IPS-11a (cell line): ENCODE results near the gene NEURL1.
"Not testable (repeated sequence)": the region's sequence is repeated elsewhere in the genome, so short reads cannot be mapped to it uniquely, and the experiment has no call there.

Experiments used
- H3K4me3 ChIP-seq: one replicate; pipeline ENCODE4 v1.5.1; 2013; ENCODE audit warnings: low read depth, low read length, control low read depth

The NEURL1 gene

DNA sequence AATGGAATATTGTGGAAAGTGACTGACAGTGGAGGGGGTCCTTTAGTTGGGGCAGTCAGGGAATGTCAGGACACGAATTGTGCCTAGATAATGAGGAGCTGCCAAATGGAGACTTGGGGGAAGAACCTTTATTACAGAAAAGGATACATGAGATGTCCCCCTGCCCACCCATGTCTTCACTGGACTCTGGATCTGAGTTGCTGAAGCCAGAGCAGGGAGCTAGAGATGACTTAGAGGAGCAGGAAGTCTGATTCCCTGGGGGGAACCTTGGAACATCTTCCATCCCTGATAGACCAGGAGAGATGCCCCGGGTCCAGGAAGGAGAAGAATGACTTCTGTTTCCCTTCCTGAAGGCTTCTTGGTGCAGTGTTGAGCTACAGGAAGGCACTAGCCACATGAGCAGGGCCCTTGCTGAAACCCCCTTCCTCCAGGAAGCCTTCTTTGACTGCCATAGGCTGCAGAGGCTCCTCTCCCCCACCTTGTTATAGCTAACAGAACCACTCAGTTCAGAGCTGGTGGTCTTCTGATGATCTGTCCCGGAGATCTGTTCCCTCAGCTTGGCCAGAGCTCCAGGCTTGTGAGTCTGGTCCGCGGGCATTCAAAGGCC, 747 bp upstream of the NEURL1 start:
- peak overlapping the region; percentile 51 for H3K4me3 ChIP-seq

DNA sequence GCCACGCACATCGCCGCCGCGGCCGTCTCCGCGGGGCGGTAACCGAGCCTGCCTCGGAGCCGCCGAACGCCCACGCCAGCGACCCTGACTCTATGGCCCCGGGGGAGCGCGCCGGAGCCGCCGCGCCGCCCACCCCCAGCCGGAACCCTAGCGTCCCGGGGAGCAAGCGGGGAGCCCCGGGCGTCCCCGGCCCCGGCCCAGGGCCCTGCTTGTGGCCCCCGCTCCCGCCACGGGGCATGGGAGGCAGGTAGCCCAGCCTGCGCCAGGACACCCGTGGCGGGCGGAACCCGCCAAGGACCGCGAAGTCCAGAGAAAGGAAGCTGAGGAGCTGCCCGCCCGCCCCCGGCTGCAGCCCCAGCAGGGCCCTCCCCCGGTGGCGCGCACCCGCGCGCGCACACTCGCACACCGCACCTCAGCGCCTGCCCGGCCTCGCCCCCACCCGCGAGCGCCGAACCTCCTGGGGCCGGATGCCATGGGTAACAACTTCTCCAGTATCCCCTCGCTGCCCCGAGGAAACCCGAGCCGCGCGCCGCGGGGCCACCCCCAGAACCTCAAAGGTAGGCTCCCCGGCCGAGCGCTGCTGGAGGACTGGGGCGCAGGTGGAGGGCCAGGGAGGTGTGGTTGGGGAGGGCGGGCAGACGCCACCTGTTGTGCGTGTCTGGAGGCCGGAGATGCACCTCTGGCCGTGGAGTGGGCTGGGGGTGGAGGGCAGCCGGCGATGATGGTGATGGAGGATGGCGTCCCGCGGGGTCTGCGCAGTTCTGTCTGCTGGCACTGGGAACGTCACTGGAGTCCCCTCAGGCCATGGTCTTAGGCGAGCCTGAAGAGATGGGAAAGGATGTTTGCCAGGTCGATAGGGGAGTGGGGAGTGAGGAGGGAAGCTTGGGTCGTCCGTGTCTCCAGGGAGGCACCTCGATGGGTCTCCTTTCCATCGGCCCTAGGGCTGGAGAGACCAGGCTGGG, 692 bp downstream of the NEURL1 start:
- H3K4me3 ChIP-seq = peak overlapping the region; percentile 51

DNA sequence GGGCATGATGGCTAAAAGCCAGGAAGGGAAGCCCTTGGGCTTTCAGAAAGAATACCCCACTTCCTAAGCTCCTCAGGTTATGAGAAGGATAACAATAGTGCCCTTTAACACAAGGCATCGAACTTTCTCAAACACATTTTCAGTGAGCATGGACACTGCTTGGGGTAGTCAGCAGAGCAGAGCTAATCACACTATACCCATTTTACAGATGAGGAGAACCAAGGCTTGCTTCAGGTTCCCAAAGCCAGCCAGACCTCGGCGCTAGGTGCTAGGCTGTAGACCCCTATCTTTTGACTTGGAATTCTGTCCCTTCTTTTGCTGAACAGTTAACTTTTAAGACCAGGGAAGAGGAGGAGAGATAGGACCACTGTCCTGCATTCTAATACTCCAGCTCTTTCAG, 1.8 kb downstream of the NEURL1 start:
- H3K4me3 ChIP-seq = no peak overlapping the region

- H3K4me3 ChIP-seq = no peak overlapping the region
Measured at GRCh38 chr10:103497161-103497915, 3.8 kb downstream of the NEURL1 start.

GRCh38 chr10:103498936-103499638, 5.6 kb downstream of the NEURL1 start:
- H3K4me3 ChIP-seq = no peak overlapping the region

- no peak overlapping the region for H3K4me3 ChIP-seq
Measured at GRCh38 chr10:103499881-103500280, 6.4 kb downstream of the NEURL1 start.

- H3K4me3 ChIP-seq = no peak overlapping the region
Measured at GRCh38 chr10:103500481-103500880, 7.0 kb downstream of the NEURL1 start.

DNA sequence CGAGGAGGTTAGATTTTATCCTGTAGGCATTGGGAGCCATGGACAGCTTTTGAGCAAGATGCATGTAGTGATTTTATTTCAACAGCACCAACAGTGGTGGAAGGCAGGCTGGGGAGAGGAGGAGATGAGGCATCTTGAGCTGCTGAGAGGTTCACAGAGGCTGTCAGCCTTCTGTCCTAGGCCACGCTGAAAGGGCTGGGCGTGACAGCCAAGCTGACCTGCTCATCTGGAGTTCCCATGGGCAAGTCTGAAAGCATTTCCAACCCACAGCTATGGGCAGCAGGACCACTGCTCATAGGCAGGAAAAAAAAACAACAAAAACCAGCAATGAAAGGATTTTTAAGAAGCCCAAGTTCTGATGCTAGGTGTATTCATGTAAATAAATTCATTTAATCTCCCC, 7.7 kb downstream of the NEURL1 start:
- H3K4me3 ChIP-seq = no peak overlapping the region

- H3K4me3 ChIP-seq = no peak overlapping the region
Measured at GRCh38 chr10:103502849-103503660, 9.6 kb downstream of the NEURL1 start.

DNA sequence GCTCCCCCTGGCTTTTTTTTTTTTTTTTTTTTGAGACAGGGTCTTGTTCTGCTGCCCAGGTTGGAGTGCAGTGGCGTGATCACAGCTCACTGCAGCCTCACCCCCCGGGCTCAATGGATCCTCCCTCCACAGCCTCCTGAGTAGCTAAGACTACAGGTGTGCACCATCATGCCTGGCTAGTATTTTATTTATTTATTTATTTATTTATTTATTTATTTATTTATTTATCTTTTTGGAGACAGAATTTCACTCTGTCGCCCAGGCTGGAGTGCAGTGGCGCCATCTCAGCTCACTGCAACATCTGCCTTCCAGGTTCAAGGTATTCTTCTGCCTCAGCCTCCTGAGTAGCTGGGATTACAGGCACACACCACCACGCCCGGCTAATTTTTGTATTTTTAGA, 10.3 kb downstream of the NEURL1 start:
- H3K4me3 ChIP-seq = not testable (repeated sequence)

GRCh38 chr10:103504181-103504783, 10.8 kb downstream of the NEURL1 start:
- H3K4me3 ChIP-seq = no peak overlapping the region

GRCh38 chr10:103506061-103506460, 12.6 kb downstream of the NEURL1 start:
- H3K4me3 ChIP-seq = no peak overlapping the region

GRCh38 chr10:103507235-103508191, 14.0 kb downstream of the NEURL1 start:
- H3K4me3 ChIP-seq = no peak overlapping the region

- H3K4me3 ChIP-seq = no peak overlapping the region
Measured at GRCh38 chr10:103510046-103510685, 16.7 kb downstream of the NEURL1 start.

DNA sequence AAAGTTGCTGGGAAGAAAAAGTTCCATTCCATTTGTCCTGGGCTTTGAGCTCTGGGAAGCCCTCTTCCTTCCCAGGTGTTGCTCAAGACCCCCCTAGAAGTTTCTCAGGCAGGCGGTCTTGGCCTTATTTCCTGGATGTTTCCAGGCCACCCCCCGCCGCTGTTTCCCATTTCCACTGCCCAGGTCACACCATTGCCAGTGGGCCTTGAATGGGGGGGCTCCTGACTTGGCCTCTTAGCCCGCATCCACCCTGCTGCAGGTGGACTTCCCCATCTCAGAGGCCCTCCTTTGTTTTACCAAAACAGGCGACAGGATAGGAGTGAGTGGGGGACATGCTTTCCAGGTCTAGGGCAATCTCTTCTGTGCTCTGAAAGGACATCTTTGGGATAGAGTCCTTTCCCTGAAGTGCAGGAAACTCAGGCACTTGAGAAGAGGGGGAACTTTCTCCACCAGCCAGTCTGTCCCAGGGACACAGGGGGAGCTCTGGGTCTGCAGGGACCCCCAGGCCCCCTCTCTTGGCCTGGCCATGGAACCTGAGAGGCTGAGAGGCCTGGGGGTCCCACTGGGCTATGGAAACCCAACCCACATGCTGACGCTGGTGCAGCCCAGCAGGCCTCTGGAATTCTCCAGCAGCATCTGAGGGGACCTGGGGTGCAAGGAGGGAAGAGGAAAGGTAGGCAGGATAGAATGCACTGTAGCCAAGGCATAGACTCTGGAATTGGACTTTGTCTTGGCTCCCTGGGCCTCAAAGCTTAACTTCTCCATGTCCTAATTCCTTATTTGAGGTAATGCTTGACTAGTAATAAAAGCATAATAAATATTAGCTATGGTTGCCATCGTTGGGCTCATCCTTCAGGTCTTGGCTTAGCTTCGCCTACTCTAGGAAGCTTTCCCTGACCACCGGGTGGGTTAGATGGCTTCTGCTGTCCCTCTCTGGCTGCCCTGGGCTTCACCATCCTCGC, 17.6 kb downstream of the NEURL1 start:
- H3K4me3 ChIP-seq = no peak overlapping the region

DNA sequence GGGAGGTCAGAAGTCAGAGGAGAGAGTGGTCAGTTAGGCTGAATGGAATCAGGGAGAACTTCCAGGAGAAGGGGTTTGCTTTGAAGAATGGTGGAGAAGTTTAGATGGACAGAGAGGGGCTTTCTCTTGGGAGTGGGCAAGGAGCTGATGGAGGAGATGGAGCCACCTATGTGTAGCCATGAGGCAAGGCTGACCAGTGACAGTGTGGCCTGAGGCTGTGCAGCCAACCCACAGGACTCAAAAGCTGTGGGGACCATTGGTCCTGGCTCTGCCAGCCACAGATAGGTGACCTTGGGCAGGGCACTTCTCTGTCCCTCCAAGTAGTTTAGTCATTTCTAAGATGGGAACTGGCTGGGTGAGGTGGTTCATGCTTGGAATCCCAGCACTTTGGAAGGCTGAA, 18.7 kb downstream of the NEURL1 start:
- H3K4me3 ChIP-seq = no peak overlapping the region
